Activated naive CD4-positive, alpha-beta T cell treated with anti-CD3 and anti-CD28 coated beads, Interleukin-2, amount 50 U/mL, for 24 hours (primary cell): ENCODE results near the gene CSN3.

Experiments
- H3K27ac Mint-ChIP-seq: one replicate; pipeline ENCODE4 v1.8.0; 2021; ENCODE audit warnings: mild to moderate bottlenecking, mixed read lengths
- H3K27me3 Mint-ChIP-seq: one replicate; pipeline ENCODE4 v1.8.0; 2021; ENCODE audit warnings: mixed read lengths
- H3K36me3 Mint-ChIP-seq: one replicate; pipeline ENCODE4 v1.8.0; 2021; ENCODE audit warnings: mixed read lengths
- H3K4me1 Mint-ChIP-seq: one replicate; pipeline ENCODE4 v1.8.0; 2021; ENCODE audit warnings: mixed read lengths
- H3K4me3 Mint-ChIP-seq: one replicate; pipeline ENCODE4 v1.8.0; 2021; ENCODE audit warnings: mild to moderate bottlenecking, mixed read lengths
- H3K9me3 Mint-ChIP-seq: one replicate; pipeline ENCODE4 v1.8.0; 2021; ENCODE audit warnings: mixed read lengths

Gene CSN3

DNA sequence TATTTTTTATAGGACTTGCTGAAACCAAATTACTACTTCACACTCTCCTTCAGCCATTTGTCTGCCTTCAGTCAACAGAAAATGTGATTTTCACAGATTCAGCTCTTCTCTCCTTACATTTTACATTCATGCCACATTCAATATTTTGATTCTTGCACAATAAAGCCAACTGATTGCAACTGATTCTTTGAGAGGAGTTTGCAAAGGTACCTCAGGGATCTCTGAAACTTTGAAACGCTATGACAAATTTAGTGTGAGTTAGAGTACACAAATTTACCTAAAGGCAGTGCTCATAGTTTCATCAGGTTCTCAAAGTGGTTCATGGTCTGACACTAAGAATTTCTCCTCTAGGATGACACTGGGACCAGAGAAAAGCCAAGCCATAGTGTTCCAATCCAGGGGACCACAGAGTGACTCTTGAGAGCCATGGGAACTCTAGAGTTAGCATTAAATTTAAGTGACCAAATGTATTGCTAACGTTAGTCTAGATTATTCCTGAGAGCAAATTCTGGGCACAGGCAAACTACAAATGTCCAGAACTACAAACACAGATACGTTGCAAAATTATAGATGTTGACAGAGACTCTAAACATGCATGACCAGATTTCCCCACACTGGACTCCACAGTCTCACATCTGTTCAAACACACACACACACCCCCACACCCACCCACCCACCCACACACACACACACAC lies 9.0 kb downstream of the CSN3 start:
- Mint-ChIP-seq H3K27ac (no peak overlapping the region), H3K4me1 (no peaks in the 10 kb centered on the region), H3K27me3 (peaks cover 1% of the 10 kb centered on the region), H3K36me3 (no peaks in the 10 kb centered on the region), H3K9me3 (no peaks in the 10 kb centered on the region), H3K4me3 (no peak overlapping the region)

DNA sequence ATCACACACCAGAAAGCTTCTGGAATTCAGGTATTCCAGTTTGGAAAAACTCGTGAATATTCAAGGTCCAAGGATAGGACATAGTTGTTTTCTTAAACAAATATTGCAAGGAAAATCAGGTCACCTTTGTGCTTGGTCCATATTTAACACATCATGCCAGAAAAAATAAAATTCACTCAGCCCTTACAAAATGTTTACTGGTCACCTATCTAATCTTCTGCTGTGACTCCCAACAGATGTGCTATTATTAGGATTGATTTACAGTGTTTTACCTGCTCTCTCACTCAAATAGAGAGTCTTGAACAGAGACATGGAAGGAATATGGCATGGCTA lies 9.5 kb downstream of the CSN3 start:
- Mint-ChIP-seq H3K27ac (no peak overlapping the region), H3K4me3 (no peak overlapping the region), H3K4me1 (no peaks in the 10 kb centered on the region), H3K36me3 (no peaks in the 10 kb centered on the region), H3K9me3 (no peaks in the 10 kb centered on the region), H3K27me3 (peaks cover 1% of the 10 kb centered on the region)

DNA sequence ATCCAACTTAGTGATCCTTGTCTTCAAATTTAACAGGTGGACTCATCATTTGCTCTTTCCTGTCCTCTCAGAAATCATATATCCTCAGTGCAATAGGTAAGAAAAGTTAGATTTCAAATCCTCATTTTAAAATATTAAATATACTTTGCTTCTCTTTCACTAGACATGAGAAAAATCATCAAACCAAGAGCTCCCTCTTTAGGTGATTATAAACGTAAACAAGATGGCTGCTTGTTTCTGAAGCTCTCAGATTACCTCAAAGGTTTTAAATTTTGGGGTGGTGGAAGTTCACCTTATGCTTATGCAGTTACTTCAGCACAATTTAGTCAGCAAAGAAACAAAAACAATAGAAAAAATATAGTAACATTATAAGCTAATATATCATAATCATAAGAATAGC lies 27.3 kb downstream of the CSN3 start:
- no peak overlapping the region for H3K27ac Mint-ChIP-seq
- H3K27me3 Mint-ChIP-seq, result no peaks in the 10 kb centered on the region
- no peak overlapping the region for H3K4me3 Mint-ChIP-seq
- no peaks in the 10 kb centered on the region for H3K9me3 Mint-ChIP-seq
- H3K4me1 Mint-ChIP-seq, result no peaks in the 10 kb centered on the region
- H3K36me3 Mint-ChIP-seq, result no peaks in the 10 kb centered on the region

DNA sequence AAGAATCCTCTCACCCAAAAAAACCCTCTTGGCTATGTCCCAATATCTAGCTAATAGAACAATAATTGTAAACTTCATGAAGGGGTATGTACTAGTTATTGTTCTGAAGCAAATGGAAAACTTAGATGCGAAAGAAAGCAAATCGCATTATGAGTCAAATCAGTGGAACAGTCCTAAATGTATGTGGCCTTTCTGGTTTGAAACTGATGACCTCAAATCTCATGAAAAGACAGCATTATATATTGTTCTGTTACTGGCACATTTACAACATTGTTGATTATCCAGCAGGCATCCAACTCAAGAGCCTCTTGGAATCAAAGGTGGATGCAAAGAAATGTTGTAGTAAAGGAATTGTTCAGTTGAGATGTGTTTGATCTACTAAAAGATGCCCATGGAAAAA lies 34.7 kb downstream of the CSN3 start:
- no peaks in the 10 kb centered on the region for H3K27me3 Mint-ChIP-seq
- H3K36me3 Mint-ChIP-seq, result no peaks in the 10 kb centered on the region
- no peak overlapping the region for H3K4me3 Mint-ChIP-seq
- H3K27ac Mint-ChIP-seq, result no peak overlapping the region
- no peaks in the 10 kb centered on the region for H3K4me1 Mint-ChIP-seq
- H3K9me3 Mint-ChIP-seq, result no peaks in the 10 kb centered on the region

DNA sequence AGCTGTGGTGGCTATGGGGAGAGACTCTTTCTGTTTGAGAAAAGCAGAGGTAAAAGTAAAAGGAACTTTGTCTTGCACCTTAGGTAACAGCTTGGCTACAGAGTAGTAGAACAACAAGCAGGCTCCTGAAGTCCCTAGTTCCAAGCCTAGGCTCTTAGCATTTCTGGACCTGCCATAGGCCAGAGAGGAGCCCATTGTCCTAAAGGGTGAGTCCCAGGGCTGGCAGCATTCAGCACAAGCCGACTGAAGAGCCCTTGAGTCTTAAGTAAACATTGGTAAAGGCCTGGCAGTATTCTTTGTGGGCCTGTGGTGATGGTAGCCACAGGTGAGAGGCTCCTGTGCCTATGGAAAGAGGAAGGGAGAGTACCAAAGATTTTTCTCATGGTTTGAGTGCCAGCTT lies 38.2 kb downstream of the CSN3 start:
- peaks cover 4% of the 10 kb centered on the region for H3K9me3 Mint-ChIP-seq
- no peaks in the 10 kb centered on the region for H3K4me1 Mint-ChIP-seq
- H3K36me3 Mint-ChIP-seq, result no peaks in the 10 kb centered on the region
- no peak overlapping the region for H3K27ac Mint-ChIP-seq
- H3K4me3 Mint-ChIP-seq, result no peak overlapping the region
- no peaks in the 10 kb centered on the region for H3K27me3 Mint-ChIP-seq

DNA sequence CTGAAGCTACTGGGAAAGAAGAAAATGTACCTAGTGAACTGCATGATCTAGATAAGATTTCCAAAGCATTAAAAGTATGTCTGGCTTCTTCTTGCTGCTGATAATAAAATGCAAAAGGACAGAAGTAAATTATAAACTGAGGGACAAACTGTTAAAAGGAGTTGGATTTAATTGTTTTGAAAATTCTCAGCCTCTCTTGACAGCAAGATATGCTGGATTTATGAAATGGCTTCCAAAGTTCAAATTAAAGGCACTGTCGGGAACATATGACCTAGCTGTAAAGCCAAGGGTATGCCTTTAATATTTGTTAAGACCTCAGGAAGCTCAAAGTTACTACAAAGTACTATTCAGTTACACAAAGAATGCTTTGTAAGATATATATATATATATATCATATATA lies 46.3 kb downstream of the CSN3 start:
- H3K36me3 Mint-ChIP-seq, result no peaks in the 10 kb centered on the region
- no peaks in the 10 kb centered on the region for H3K4me1 Mint-ChIP-seq
- H3K27ac Mint-ChIP-seq, result no peak overlapping the region
- H3K27me3 Mint-ChIP-seq, result no peaks in the 10 kb centered on the region
- peaks cover 4% of the 10 kb centered on the region for H3K9me3 Mint-ChIP-seq
- H3K4me3 Mint-ChIP-seq, result no peak overlapping the region

DNA sequence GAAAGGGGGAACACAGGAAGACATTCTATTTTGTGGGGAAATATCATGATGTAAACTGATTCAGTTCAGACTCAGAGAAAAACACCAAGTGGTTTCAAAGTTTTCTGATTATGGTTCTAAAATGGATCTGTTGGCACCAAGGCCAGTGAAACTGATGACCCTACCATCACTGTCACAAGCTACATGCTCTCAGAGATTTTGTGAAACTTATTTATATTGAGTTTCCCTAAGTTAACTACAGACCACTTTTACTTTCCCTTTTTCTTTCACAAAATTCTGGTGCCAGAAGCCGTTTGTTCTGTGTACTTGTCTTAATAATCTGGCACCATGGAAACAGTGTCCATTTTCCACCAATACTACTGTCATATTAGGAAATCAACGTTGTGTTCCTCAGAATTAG lies 48.9 kb downstream of the CSN3 start:
- Mint-ChIP-seq H3K27ac (no peak overlapping the region), H3K36me3 (peaks cover 1% of the 10 kb centered on the region), H3K27me3 (peaks cover 1% of the 10 kb centered on the region), H3K9me3 (peaks cover 10% of the 10 kb centered on the region), H3K4me3 (no peak overlapping the region), H3K4me1 (no peaks in the 10 kb centered on the region)

DNA sequence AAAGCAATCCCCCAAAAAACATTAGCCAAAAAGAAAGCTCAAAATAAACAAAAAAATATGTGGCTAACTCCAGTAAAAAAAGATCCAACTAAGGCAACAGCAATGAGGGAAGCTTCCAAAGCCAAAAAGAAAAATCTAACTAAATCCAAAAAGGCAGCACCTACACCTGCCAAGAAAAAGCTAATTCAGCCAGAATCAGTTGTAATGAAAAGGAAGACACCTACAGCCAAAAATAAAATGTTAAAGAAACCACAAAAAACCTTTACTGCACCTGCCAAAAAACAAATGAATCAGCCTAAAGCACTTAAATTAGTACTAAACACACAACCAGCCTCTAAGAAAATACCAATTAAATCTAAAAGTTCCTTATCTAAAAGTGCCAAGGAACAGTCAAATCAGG lies 55.2 kb downstream of the CSN3 start:
- no peaks in the 10 kb centered on the region for H3K4me1 Mint-ChIP-seq
- H3K36me3 Mint-ChIP-seq, result peaks cover 1% of the 10 kb centered on the region
- H3K9me3 Mint-ChIP-seq, result peaks cover 6% of the 10 kb centered on the region
- no peak overlapping the region for H3K4me3 Mint-ChIP-seq
- no peak overlapping the region for H3K27ac Mint-ChIP-seq
- H3K27me3 Mint-ChIP-seq, result peaks cover 1% of the 10 kb centered on the region

DNA sequence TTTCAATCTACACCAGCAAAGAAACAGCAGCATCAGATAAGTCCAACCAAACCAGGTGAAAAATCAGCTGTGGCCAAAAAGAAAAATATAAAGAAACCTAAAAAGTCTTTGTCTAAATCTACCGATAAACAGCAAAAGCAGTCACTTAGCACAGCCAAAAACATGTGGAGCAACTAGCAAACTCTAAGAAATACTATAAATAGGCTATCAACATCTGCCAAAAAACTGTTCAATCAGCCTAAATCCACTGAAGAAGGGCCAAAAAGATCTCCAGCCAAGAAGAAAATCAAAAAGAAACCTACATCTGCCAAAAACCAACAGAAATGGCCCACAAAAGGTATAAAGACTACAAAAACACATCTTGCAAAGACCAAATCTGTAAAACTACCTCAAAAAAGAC lies 55.7 kb downstream of the CSN3 start:
- peaks cover 1% of the 10 kb centered on the region for H3K36me3 Mint-ChIP-seq
- peaks cover 1% of the 10 kb centered on the region for H3K27me3 Mint-ChIP-seq
- H3K4me3 Mint-ChIP-seq, result no peak overlapping the region
- H3K27ac Mint-ChIP-seq, result no peak overlapping the region
- no peaks in the 10 kb centered on the region for H3K4me1 Mint-ChIP-seq
- H3K9me3 Mint-ChIP-seq, result peaks cover 6% of the 10 kb centered on the region

DNA sequence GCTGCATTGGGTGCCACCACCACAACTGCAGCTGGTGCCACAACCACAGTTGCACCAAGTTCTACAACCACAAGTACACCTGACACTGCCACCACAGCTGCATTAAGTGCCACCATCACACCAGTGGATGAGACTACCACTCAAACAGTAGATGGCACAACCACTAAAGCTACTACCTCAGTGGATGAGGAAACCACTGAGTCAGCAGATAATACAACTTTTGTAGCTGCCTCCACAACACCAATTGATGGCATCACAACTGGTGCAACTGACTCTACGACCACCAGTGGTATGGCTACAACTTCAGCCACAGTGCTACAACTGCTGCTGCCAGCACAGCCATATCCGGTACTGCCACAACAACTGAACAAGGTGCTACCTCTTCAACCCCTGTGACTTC lies 57.2 kb downstream of the CSN3 start:
- H3K36me3 Mint-ChIP-seq, result no peaks in the 10 kb centered on the region
- H3K4me3 Mint-ChIP-seq, result no peak overlapping the region
- no peak overlapping the region for H3K27ac Mint-ChIP-seq
- no peaks in the 10 kb centered on the region for H3K27me3 Mint-ChIP-seq
- H3K4me1 Mint-ChIP-seq, result no peaks in the 10 kb centered on the region
- H3K9me3 Mint-ChIP-seq, result no peaks in the 10 kb centered on the region

DNA sequence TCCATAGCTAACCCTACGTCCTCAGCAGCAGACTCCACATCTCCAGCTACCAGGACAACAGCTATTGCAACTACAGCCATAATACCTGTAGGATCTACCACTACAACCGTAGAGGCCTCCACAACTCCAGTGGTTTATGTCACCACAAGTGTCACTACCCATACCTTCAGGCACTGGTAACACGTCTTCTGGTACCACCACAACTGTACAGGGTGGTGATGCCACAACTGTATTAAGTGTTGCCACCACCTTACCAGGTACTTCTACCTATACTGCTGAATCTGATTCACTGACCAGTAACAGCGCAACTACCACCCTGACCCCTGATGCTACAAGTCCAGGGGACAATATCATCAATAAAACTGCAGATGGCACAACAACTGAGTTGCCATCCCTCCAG lies 57.8 kb downstream of the CSN3 start:
- no peaks in the 10 kb centered on the region for H3K9me3 Mint-ChIP-seq
- no peaks in the 10 kb centered on the region for H3K27me3 Mint-ChIP-seq
- H3K4me1 Mint-ChIP-seq, result no peaks in the 10 kb centered on the region
- H3K4me3 Mint-ChIP-seq, result no peak overlapping the region
- H3K36me3 Mint-ChIP-seq, result no peaks in the 10 kb centered on the region
- H3K27ac Mint-ChIP-seq, result no peak overlapping the region
